NCI-H1105 (cell line): Measurements from ENCODE around the gene SIRT7.

ENCODE experiments used
- DNase-seq: peaks from one replicate; lab custom pipeline; 2025; lab: John Stamatoyannopoulos, UW

Gene SIRT7

DNA sequence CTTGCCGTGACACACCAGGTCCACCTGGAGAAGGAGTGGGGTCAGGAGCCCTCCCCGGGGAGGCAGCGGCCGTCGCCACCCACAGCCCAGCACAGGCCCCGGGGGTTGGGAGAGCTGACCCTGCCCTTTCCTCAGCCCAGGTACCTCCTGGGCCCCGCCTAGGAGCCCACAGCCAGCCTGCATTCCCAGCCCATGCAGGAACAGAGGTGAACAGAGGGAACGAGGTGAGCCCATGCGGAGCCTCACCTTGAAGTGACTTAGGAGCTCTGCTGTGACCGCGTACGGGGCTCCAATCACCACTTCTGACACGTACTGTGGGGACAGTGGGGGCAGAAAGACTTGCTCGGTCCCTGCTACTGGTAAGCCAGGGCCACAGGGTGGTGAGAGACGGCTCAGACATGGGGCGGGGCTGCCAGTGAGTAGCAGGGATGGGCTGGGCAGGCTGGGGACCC is 12.5 kb downstream of the SIRT7 start:
- DNase-seq = no peak

DNA sequence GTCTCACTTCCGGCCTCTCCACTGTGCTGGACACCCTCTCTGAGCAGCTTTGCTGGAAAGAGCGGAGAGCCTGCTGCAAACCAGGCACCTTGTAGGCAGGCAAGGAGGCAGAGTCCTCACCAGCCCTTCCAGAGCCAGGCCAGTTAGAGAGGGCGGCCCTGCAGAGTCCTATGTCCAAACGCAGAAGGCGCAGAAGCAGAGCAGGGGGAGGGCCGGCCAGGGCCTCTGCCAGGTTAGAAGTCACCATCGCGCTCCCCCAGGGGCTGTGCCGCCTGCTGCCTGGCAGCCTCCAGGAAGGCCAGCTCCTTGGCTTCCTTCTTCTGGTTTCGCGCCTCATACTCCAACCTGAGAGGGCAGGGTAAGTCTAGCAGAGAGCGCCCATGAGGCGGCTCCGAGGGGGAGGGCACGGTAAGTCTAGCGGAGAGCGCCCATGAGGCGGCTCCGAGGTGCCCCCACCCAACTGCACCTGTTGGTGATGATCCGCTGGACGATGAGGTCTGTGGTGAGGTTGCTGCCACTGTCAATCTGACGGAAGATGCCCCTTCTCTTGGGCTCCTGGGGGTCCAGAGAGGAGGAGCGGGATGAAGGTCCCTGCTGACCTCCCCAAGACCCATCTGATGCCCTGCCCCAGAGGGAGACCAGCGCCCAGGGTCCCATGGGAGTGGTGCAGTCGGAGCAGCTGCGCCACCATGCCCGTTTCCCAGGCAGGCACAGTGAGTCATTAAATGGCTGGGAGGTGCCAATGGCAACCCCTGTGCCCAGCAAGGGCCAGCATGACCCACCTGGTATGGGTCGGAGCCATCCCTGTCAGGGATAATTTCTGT is 13.2 kb downstream of the SIRT7 start:
- no peak for DNase-seq

DNA sequence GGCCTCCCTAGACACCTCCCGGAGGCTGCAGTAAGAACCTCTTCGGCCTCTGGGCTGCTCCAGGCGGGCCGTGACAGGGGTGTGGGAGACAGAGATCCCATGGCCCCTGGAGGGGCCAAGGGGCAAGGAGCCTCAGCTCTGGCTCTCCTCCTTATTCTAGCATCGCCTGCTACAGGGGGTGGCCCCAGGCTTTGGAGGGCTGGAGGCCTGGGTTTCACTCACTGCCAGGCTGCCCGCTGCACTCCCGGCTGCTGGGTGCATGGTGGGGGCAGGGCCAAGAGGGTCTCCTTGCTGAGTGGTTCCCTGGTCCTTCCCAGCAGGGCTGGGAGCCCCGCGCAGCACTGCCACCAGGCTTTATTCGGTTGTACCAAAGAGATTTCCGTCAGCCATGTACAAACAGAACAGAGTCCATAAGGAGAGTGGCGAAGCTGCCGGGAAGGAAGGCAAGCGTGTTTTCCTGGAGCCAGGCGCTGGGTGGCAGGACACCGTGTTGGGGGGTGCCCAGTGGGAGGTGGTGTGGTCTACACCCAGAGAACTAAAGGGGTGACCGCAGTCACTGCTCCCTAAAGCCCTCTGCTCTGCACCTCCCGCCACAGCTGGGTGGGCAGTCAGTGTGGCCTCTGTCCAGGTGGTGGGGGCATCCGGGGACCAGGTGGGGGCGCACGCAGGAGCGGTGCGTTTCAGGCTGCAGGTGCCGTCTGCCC is 13.9 kb downstream of the SIRT7 start:
- DNase-seq = no peak

DNA sequence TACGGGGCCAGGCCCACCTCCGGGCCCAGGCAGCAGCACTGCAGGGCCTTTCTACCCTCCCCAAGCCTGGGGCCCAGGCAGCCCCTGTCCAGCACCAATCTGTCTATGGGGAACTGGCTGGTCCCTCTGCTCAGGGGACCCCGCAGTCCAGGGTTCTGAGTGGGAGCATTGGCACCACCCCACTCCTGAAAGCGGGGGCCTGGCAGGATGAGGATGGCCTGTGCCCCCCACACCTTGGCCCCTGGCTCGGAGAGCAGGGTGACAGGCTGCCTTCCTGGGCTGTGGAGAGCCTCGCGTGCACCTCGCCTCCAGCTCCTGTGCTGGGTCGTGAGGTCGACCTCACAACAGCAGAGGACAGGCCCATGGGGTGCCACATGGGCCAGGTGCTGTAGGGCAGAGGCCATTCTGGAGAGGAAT is 14.6 kb downstream of the SIRT7 start:
- no peak for DNase-seq

DNA sequence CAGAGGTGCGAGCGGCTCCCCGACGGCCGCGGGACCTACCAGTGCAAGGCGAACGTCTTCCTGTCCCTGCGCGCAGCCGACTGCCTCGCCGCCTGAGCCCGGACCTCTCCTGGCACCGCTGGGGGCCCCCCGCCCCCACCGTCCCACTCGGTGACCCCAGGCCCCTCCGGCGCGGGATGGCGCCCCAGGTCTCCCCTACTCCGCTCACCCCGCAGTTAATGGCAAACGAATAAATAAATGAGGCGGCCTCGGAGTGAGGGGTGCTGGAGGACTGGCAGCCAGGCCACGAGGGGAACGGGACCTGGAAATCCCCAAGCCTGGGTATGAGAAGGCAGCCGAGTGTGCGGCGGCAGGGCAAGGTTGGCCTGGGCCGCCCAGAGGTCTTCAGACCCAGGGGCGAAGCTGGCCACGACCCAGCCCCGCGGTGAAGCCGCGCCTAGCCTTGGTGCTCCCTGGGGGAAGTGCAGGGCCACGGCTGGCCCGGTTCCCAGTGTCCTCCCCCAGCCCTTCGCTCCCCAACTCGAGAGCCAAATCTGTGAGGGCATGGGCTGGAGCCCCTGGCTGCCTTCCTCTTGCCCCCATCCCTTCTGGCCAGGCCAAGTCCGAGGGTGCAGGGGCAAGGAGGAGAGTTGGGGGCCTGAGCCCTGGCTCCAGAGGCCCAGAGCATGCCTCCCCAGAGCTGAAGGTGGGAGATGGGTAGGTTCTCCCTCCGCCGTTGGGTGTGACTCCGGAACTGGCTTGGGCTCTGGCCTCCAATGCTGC is 15.1 kb downstream of the SIRT7 start:
- no peak for DNase-seq

DNA sequence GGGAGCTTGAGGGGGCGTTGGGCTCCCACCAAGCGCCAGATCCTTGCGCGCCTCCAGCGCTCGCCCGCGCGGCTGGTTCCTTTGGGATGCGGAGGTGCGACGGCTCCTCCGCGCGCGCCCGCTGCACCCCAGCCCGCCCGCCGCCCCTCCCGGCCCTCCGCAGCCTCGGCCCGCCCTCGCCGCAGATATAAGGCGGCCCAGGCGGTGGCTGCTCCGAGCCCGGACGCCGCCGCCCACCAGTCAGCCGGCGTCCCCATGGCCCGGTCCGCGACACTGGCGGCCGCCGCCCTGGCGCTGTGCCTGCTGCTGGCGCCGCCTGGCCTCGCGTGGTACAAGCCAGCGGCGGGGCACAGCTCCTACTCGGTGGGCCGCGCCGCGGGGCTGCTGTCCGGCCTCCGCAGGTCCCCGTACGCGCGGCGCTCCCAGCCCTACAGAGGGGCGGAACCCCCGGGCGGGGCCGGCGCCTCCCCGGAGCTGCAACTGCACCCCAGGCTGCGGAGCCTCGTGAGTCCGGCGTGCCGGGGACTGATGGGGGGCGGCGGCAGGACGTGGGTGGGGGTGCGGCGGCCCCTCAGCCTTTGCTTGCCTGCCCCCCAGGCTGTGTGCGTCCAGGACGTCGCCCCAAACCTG is 15.8 kb downstream of the SIRT7 start, which contains the start of gene NPB:
NPB (plus strand) TSS at position 216 of the 630 bp plus-strand sequence; CDS start at position 256, 40 bp downstream.
- DNase-seq = no peak

DNA sequence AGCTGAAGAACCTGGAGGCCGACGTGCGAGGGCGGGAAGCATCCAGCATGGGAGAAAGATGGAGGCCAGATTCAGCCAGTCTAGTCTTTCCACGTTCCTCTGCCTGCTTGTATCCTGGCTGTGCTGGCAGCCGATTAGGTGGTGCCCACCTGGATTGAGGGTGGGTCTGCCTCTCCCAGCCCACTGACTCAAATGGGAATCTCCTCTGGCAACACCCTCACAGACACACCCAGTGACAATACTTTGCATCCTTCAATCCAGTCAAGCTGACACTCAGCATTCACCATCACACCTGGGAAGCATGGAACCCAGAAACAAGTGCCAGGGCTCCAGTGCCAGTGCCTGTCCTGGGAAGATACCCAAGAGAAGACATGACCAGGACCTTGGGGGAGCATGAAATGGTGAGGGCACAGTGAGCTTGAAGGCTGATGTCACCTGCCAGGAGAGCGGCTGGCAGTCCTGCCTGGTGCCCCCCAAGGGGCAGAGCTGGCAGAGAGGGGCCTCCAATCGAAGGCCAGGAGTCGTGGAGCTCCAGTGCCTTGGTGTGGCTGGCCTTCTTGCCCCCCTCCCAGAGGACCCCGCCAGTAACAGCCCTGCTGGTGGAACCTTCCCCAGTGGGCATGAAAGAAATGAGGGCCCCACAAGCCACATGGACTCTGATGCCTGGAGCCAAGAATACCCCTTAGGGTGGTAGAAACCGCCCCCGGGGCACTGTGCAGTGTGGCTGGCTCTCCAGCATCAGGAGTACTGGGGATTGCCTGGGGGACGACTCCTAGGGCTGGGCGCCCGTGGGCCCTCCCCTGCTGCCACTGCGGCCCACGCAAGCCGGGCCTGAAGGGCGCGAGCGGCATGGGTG is 16.6 kb downstream of the SIRT7 start:
- DNase-seq = no peak

DNA sequence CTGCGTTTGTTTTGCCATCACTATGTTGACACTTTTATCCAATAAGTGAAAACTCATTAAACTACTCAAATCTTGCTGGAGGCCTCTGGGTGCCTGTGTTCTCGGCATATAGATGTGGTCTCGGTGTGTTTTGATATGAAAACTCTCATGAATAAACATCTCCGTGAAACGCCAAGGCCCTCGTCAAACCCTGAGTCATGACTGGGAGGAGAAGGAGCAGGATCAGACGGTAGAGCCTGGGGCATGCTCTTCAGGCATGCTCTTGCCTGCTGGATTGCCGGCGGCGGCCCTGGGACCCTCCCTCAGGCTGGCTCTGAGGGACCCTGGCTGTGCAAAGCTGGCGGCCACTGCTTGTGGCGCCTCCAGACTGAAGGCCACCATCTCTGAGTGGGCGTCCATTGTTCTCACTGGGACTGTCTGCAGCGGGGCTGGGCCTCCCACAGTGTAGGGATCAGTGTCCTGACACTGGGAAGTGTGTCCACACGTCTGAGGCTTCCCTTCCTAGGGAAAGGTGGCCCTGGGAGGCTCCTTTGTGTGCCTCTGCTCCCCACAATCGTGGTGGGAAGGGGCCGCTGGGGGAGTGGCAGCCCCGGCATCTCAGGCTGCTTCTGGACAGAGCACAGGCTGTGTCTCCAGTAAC is 17.7 kb downstream of the SIRT7 start:
- DNase-seq = no peak

DNA sequence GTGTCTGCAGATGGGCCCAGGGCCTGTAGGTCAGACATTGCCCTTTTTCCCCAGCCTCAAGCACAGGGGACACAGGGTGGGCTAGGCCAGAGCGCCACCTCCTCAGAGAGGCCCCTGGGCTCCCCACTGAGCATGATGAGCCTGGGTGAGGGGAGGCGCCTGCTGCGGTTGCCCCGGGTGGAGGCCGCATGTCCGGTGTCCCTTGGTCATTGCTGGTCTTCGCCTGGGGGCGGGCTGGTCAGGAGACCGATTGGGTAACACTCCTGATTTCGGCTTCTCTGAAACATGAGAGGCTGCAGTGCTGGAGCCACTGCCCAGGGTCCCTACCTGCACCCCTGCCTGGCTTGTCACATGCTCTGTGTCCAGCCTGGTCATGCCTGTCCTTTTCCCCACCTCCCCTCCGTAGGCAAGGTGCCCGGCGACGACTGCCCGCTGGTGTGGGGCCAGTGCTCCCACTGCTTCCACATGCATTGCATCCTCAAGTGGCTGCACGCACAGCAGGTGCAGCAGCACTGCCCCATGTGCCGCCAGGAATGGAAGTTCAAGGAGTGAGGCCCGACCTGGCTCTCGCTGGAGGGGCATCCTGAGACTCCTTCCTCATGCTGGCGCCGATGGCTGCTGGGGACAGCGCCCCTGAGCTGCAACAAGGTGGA is 18.3 kb downstream of the SIRT7 start:
- DNase-seq = no peak

DNA sequence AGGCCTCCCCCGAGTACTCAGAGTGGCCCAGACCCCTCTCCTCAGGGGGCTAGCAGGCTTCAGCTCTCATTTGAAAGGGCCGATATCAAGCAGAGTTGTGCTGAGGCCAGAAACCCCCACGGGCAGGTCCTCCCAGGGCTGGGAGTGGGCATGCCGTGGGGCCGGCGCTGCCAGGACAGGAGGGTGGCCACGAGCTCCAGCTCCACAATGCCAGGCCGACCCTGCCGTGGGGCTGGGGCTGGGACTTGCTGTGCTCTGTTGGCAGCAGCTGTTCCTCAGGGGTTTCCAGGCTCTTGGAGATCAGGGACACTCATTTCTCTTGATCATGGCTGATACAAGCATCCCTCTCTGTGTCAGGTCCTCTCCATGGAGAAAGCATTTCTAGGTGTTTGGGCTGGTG is 19.1 kb downstream of the SIRT7 start:
- no peak for DNase-seq

DNA sequence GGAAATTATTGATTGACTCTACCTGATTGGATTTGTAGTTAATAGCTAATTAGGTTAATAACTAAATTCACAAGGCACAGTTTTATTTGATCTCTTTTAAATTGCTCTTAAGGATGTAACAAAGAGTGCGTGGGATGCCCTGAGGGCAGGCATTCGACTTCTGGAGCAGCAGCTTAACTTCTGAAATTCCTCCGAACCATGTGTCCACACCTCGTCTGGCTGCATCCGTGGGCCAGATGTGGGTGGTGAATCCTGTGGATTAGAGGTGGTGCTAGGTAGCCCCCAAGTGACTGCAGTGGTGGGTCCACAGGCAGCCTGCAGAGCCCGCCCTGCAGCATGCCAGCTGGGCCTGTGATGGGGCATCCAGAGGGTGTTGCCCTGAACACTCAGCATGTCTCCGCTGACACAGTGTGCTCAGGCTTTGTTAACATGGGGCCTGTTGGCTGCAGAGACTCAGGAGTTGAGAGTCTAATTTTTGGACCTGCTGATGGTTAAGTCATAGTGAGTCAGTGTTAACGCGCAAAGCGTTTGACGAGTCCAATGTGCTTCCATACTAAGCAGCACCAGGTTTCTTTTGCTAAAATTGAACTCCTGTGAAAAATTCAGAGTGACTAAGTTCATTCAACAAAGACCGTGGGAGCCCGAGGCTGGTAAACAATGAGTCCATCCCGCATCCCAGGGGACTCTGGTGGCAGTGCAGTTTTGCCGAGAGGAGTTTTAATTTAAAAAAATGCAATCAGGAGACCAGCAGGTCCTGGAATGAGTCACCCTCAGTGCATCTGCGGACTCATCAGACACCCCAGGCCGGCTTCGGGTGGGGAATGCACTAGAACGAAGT is 19.7 kb downstream of the SIRT7 start:
- DNase-seq = no peak

DNA sequence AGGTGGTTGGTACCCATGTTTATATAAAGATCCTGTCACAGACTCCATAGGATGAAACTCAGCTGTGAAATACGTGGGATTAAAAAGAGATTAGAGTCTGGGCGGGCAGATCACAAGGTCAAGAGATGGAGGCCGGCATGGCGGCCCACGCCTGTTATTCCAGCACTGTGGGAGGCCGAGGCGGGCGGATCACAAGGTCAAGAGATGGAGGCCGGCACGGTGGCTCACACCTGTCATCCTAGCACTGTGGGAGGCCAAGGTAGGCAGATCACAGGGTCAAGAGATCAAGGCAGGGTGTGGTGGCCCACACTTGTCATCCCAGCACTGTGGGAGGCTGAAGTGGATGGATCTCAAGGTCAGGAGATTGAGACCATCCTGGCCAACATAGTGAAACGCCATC is 22.6 kb downstream of the SIRT7 start:
- no peak for DNase-seq

DNA sequence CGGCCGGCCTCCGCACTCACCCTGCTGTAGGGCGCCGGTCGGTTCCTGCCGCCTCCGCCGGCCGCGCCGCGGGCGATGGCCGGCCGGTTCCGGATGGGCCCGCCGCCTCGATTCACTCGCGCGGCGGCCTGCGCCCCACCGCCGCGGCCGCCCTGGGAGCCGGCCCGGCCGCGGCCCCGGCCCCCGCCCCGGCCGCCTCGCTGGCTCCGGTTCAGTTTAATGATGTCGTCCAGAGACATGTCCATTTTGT is 26.7 kb downstream of the SIRT7 start:
- no peak for DNase-seq

DNA sequence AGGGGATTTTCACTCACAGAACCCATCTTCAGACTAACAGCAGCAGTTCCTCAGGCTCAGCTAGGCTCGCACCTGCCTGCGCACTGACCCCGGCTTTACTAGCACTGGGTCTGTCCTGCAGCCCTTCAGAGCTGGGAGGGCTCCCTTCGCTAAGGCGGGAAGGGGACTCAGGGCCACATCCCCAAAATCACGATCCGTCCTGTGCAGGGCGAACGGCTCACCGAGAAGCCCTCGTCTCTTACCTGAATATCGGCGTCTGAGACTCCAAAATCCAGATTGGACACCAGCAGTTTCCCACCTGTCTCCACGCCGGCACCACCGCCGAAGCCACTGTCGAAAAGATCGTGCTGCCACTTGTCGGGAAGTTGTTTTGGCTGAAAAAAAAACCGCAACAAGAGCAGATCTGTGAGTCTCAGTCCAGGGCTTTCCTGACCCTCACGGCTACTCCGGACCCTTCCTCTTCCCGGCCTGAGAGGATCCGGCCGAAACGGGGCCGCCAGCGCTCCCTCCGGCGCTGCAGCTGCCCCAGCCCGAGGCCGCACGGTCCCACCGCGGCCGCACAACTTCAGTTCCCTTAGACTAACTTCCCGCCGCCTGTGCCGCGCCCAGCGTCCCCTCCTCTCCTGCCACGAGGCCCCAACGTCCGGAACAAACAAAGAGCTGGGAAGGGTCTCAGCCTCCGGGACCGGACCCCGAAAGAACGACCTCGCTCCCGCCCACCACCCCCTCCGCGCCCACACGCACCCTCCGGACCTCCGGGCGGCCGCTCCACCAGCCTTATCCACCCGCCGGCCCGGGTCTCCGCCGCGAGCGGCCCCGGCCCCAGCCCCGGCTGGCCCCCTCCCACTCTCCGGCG is 27.3 kb downstream of the SIRT7 start:
- DNase-seq = no peak

DNA sequence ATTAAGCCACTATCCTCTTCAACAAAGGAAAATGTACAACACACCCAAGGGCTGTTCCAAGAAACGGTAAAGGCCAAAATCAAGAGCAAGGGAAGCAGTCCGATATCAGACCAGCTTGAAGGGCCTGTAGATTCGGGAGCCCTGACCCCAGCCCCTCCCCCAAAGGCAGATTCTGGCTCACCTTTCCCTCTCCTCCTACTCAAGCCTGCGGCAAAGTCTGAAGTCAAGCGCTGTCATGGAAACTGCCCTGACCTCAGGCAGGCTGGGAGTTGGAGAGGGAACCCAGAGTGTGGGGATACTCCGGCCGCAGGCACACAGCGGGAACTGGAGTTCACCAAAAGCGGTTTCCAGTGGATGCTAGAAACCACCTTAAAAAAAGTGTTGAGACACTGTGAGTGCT is 28.4 kb downstream of the SIRT7 start:
- no peak for DNase-seq

DNA sequence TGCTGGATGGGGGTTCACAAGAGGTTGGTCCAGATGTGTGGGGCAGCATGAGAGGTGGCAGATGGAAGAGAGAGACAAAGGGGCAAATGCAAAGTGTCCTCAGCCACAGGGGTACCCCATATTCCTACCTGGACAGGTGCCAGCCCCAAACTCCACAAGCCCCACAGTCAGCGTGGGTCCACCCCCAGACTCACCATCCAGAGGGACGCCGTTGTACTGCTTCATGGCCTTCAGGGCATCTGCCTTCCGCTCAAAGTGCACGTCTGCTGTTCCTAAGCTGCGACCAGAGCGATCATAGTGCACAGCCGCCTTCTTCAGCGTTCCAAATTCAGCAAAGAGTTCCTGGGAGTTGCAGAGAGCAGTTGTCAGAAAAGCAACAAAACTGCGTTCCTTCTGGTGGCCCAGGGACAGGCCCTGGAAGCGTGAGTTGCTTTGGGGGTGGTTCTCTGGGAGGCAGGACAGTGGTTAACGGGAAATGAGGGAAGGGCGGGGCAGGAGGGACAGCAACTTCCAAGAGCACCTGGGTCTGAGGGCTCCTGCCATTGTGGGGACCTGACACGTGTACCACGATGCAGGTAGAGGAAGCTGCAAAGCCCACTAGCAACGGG is 28.9 kb downstream of the SIRT7 start:
- DNase-seq = no peak

DNA sequence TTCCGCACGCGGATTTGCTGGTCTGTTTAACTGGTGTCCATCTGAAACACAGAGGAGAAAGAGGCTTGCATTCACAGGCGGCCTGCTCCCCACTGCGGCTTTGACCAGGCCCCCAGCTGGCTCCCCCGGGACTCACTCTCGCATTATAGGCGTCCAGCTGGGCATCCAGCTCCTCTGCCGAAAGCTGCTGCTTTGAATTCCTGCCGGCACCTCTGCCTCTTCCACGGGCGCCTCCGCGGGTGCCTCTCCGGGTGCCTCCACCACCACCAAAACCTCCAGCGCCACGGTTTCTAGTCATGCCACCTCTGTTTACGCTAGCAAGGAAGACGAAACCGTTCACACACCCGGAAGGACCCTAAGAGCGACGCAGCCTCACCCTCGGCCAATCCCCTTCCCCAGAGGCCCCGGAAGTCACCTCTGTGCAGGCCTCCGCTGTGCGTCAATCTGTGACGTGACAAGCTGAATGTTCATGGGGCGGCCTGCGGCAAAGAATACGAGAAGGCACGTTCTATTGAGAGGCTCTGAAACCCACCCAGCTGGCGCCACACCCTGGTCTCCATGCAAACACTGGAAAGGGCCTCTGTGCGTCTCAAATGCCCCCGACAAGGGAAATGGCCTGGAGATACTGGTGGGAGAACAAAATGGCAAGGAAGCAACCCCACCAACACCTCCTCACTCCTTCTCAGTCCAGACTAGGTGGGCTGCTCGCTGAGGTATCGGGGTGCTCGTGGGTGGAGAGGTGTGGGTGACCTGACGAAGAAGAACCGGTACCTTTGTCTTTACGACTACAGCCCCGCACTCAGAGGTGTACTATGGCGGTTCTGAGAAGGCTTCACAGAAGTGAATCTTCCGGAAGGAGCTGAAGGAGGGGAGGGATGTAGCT is 29.6 kb downstream of the SIRT7 start:
- no peak for DNase-seq
